GM21423 (cell line): ENCODE data around the gene RTP5.
A peak's percentile ranks its signal among the peaks of the same experiment; 100 is the strongest.

Source experiments
- ATAC-seq: cut with Tn5 transposase; IDR thresholded peaks from one replicate; pipeline ENCODE4 v1.9.1; 2021; ENCODE audit warnings: mild to moderate bottlenecking, moderate library complexity; ENCODE audit not compliant: unreplicated experiment

The RTP5 gene

DNA sequence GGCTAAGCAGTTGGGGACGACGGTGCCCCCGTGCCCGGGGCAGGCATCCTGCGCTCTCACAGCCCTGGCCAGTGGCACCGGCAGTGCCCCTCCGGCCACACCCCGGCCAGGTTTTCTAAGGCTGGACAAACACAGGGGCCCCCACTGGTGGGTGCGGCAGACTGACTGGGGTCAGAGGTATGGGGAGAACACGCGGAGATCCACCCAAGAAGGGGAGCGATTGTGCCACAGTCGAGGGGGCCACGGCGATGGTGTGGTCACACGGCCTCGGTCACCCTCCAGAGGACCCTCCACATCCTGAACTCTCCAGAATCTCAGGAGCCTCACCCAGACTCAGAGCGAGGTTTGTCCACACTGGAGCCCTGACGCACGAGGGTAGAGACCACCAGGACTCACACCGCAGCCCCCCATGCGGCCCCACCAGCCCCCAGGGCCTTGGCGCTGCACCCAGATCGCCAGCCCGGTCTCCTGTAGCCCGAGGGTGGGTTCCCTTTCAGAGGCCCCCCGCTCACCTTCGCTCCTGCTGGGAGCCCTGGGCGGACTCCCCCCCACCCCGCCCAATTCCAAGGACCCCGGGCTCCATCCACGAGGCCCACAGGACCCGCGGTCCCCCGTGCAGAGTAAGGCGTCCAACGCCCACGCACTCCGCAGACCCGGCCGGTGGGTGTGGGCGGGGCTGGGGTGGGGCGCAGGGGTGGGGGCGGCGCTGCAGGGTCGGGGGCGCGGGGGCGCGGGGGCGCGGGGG lies 26.0 kb upstream of the RTP5 start:
- no peak for ATAC-seq

DNA sequence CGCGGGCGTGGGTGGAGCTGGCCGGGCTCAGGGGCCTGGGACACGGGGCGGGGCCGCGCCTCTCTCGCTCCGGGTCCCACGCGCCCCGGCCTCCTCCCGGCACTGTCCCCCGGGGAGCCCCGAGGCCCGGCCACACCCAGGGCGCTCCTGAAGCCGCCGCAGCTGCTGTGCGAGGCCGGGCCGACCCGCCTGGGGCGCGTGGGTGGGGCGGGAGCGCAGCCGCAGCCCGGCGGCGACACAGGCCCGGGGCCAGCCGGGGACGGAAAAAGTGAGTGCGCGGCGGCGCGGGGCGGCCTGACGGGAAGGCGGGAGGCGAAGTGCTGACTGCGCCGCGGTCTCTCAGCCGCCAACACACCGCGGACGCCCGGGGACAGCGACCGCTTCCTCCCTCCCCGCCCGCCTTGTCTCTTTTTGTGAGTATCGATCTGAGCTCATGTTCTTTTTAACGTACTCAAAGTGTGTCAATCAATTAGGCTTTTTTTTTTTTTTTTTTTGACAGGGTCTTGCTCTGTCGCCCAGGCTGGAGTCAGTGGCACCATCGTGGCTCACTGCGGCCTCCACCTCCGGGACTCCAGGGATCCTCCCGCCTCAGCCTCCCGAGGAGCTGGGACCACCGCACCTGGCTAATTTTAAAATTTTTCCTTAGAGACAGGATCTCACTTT lies 25.3 kb upstream of the RTP5 start:
- ATAC-seq, result peak; percentile 69

DNA sequence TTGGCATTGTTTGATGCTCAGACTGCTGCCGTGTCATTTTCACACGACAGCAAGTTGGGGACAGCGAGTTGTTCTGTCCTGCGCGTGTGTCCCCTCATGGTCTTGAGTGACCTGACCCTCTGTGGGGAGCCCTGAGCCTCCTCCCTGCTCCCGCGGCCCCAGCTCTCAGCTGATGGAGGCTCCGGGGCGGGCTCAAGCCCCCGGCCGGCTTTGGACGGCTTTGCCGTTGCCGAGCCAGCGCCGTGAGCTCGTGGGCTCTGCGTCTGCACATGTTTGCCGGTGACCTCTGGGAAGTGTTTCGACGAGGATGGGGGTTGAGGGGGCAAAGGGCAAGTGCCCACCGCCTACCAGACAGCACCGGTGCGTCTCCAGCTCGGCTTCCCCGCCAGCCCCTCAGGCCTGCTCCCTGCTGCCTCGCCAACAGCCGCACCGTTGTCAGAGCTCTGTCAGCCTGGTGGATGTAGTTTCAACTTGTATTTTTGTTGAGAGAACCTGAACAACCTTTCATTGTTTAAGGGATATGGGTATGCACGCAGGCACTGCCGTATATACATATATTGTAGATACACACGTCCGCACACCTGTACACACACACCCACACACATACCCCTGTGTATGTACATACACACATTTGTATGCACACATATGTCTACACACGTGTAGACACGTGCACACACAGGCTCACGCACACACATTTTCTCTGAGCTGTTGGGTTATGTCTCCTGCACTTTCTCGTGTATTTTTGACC lies 24.5 kb upstream of the RTP5 start:
- no peak for ATAC-seq

DNA sequence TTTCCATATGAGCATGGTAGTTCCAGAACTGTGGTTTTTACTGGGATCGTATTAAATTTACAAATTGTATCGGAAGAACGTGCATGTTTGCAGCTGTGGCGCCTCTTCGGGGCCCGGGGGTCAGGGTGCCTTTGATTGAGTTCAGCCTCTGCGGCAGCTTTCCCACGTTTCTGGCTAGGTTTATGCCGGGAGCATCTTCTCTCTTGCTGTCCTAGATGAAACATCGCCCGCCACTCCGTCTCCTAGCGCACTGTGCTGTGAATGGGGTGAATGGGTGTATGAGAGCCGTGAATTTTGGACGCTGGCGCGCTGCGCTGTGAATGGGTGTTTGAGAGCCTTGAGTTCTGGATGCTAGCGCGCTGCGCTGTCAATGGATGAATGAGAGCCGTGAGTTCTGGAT lies 23.1 kb upstream of the RTP5 start:
- ATAC-seq, result no peak

DNA sequence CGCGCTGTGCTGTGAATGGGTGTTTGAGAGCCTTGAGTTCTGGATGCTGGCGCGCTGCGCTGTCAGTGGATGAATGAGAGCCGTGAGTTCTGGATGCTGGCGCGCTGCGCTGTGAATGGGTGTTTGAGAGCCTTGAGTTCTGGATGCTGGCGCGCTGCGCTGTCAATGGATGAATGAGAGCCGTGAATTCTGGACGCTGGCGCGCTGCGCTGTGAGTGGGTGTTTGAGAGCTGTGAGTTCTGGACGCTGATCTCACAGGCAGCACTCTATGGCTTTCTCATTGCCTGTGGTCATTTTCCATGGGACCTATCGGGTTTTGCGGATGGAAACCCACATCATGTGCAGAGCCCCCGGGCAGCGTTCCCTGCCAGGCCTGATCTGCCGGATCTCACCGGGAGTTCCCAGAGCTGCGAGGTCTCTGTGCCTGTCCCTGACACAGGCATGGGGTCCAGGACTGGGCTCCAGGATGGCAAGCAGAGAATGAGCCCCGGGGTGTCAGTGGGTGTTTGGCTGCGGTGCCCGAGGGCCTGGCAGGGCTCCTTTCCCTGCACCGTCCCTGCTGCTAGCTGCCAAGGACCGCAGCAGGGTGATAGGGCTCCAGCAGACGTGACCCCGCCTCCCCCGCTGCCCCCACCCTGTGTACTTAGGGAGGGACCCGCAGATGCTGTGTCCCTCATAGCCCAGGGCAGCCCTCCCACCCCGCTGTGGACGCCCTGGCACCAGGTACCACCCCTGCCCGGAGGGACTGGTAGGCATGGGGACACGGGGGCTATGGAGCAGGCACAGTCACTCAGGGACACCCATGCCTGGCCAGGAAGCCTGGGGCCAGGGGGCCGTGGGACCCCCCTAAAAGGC lies 20.5 kb upstream of the RTP5 start:
- ATAC-seq, result no peak

DNA sequence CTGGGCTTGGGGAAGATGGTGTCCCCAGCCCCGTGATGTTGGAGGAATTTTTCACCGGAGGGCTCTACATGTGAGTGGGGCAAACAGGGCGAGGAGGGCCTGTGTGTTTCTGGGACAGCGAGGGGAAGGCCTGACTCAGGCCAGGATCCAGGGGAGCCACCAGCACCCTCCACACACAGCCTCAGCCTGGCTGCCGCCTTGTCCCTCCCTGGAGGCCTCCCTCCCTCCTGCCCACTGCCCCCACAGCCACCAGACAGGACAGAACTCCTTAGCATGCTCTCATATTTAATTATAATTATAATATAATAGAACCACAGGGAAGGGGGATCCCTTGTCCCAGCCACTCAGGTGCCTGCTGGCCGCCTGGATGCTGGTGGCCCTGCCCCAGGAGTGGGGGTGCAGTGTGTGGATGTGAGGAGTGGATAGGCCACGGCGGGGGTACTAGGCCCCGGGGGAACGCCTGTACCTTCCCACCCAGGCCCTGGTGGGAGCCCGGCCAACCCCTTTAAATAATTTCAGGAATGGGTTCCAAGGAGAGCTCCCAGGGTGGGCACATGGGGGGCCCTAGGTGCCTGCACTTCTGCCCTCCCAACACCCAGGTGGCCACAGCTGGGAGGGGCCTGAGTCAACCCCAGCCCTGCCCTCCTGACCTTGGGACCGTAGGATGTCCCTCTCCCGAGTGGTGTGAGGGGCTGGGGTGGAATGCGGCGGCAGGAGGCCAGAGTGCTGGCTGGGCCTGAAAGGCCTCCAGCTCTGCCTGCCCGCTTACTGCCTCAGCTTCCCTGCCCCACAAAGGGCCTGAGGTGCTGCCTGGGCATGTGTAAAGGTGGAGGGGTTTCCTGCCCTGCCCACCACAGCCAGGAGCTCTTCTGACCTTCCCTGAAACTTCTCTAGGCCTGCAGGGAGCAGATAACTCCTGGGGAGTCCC lies 19.6 kb upstream of the RTP5 start:
- no peak for ATAC-seq

DNA sequence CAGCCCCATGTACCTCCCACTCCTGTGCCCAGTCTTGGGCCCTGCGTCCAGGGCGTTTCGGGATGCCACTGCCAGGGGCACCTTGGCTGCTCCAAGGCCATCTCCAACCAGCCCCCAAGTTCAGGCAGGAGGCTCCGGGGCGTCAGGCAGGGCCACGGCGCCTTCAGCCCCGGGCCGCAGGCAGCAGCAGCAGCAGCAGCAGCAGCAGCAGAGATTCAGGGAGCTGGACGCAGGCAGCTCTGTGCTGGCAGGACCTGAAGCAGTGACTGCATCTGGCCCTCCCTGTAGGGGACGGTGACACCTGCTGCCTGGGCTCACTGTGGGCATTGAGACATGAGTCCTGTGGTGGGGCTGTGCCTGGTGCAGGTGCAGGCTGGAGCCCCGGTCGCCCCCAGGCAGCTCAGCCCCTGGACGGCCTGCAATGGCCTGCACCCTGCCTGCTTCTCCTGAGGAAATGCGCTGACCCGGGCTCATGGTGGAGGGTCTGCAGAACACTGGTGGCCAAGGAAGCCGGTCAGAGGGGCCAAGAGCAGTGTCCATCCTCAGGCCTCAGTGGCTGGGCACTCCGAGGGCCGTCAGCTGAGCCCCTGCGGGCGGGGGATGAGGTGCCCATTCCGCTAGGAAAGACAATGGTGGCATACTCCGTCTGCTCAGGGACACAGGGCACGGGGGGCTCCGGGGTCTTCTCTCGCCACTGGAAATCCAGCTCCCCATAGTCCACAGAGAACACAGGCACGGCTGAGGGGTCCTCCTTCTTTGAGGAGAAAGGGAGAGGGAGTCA lies 18.8 kb upstream of the RTP5 start:
- ATAC-seq, result no peak

DNA sequence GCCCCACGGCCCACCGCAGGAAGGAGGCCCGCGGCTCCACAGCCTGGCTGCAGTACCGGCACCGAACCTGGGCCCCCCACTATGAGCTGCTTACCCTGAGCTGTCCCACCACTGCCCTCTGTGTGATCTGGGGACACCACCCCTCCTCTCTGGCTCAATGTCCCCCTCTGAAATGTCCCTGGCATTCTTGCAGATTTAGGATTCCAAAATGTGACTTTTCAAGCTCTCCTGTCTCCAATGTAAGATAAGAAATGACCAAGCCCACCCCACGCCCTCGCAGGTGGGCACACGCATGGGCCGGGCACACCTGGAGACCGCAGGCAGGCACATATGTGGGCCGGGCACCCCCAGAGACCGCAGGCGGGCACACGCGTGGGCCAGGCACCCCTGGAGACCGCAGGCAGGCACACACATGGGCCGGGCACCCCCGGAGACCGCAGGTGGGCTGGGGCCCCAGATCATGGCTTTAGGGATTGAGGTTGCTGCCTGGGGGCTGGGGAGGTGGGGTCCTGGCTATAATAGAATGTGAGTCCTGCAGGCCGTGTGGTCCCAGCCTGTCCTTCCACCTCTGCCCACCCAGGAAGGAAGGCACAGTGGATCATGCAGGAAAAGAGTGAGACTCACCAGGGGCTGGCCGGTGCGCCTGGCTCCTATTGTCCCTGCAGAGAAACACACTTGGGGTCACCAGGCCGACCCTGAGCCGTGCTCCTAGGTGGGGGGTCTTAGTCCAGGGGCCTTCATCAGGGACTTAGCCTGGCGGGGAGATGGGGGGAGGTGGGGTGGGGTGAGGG lies 18.0 kb upstream of the RTP5 start:
- ATAC-seq, result no peak

DNA sequence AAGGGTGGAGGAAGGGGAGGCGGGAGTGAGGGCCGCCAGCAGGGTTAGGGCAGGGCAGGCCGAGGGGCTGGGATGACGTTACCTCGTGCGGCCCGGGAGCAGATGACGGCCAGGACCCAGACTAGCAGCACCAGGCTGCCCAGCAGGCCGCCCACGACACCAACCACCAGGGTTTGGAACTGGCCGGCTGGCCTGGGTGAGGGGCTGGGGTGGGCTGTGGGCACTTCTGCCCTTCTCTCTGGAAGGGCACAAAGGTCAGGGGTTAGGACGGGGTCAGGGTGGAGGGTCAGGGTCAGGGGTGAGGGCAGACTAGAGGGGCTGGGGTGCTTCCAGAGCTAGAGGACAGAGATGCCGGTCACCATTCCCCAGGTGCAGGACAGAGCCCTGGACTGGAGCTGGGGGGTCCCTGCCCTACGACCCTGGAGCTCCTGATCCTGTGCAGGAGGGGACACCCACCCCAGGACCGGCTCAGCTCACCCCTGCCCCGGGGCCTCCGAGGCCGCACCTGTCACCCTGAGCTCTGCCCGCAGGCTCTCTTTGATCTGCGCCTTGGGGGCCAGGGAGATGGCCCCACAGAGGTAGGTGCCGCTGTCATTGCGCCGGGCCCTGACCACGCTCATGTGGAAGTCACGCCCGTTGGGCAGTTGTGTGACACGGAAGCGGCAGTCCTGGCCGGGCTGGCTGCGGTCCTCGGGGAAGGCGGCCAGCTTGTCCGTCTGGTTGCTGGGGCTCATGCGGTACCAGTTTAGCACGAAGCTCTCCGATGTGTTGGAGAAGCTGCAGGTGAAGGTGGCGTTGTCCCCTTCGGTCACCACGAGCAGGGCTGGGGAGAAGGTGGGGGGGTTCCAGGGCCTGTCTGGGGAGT lies 17.2 kb upstream of the RTP5 start:
- ATAC-seq, result no peak

DNA sequence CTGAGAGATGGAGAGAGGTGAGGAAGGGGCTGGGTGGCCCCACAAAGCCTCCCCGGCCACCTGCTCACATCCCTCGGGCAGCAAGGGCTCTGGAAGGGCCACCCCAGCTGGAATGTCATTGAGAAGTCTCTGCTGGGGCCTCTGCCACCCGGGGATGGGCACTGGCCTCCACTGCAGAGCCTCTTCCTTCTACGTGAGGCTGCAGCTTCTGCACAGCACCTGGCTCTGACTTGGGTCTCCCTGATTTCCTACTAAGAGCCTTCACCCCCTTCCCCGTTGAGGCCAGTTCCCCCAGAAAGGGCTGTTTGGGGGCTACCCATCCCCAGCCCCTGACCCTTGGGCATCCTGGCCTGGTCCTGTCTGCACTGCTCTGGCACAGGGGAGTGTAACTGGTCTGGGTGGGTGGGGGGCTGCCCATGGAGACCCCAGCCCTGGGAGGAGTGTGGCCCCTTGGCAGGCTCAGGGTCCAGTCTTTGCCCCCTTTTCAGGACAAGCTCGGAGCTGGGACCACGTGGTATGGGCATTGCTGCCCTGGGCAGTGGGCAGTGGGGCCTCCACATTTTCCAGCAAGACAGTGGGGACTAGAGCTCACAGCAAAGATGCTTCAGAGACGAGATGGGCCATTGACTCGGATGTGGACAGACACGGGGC lies 16.4 kb upstream of the RTP5 start:
- no peak for ATAC-seq

DNA sequence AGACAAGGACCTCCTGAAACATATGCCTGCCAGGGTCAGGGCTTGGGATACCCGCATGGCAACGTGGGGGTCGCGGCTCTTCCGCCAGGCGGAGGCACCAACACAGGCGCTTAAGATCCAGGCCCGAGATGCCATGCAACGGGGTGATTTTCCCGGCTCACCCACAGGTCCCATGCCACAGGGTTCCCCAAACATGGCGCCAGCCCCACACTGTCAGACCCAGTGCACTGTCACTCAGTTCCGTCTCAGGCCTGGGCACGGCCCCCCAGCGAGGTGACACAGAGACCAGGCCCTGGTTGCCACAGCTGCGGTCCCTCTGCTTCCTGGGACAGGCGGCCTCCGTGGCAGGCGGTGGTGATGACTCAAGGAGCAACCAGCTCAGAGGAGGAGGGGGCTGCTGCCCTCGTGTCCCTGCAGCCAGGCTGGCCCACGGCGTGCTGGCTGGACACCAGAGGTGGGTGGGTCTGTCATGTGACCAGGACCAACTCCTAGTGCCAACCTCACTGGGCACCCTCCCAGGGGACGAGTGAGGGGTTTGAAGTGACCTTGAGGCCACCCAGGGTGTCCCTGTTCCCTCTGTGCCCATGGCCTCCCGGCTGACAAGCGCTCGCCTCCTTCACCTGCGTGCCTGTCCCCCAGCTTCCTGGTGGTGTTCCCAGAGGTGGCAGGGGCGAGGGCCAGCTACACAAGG lies 15.7 kb upstream of the RTP5 start:
- ATAC-seq, result no peak

DNA sequence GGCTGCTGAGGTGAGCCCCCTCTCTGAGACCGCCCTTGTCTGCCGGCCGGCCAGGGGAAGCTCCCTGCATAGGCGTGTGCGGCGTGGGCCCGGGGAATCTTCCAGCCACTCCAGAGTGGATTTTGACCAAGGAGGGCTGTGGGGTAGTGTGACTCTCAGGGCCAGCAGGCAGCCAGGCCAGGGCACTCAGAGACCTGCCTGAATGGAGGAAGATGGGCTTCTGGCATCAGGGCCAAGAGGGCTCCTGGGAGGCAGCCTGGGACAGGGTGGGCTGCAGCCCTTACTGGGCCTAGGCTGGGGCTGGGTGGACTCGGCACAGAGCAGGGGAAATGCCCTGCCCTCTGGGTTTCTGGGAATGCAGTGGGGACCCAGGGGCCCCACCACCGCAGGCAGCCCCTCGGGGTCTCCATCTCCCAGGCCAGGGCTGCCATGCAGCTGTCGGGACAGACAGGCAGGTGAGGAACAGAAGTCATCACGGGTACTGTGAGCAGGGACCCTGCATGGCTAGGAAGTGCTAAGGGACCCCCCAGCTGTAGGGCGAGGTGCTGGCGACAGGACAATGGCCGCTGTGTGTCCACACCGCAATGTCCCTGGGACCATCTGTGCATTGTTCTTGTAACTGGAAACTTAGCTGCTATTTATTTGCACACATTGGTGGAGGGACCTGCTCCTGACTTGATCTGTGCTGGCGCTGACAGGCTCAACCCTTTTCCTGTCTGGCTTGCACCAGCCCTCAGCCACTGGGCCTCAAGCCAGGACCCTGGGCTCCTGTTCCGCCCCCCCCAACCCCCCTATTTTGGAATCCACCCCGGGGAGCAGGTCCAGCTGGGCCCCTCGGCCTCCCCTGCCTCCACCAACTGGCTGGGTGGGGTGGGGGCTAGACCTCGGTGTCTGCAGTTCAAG lies 14.9 kb upstream of the RTP5 start:
- ATAC-seq, result no peak

DNA sequence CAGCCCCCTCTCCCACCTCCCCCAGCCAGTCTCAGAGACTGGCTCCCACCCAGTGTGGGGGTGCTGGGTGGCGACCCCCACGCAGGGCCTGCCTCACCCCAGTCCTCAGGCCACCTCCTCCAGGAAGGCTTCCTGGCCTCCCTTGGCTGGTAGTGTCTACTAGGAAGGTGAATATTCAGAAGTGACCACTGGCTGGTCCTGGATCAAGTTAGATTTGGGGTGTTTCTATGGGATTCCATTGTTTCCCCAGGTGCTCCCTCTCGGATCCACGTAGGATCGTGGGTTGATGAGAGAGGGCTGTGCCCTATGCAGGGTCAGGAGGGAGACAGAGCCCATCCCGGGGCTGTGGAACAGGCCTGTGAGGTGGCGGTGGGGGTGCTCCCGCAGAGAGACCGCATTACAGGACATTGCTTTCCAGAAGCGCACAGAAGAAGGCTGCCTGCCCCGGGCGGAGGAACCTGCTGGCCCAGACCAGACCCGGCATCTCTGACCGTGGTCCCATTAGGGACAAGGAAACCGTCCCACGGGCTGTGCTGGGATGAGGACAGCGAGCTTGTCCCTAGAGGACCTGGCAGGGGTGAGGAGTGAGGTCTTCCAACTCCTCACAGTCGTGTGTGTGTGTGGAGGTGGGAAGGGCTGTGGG lies 14.2 kb upstream of the RTP5 start:
- no peak for ATAC-seq

DNA sequence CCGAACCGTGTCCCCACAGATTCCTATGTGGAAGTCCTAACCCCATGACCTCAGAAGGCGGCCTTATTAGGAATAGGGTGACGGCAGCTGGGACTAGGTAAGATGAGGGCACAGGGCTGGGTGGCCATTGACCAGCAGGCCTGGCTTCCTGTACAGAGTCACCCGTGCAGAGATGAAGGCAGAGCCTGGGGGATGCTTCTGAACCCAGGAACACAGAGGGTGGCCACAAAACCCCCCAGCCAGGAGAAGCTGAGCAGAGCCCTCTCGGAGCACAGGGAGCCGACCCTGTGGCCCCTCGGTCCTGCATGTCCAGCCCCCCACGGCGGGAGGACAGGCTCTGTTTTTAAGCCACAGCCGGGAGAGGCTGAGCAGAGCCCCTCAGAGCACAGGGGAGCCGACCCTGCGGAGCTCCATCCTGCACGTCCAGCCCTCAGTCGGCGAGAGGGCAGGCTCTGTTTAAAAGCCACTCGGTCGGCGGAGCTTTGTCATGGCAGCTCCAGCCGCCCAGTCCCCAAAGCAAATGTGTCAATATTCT lies 13.6 kb upstream of the RTP5 start:
- no peak for ATAC-seq
